ENCODE data around the gene MBNL2.

Gene MBNL2

DNA sequence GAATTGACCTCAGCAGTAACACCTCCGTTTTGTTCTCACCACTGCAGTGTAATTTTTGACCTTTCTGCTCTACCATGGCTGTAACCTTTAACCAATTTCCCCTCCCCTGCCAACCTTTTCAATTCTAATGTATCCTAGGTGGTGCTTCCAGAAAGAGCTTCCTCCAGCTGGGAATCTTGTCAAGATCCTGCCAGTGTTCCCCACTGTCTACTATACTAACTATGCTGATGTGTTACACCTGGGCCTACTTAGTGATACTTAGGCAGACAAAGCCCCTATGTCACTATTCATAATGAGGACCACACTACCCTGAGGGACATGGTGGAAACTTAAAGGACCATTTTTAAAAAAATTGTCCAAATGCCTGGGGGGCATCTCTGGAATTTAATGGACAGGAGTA is 41.0 kb downstream of the MBNL2 start:
- no peak overlapping the region for H2BK12ac ChIP-seq (ENCODE audit: low read length)

DNA sequence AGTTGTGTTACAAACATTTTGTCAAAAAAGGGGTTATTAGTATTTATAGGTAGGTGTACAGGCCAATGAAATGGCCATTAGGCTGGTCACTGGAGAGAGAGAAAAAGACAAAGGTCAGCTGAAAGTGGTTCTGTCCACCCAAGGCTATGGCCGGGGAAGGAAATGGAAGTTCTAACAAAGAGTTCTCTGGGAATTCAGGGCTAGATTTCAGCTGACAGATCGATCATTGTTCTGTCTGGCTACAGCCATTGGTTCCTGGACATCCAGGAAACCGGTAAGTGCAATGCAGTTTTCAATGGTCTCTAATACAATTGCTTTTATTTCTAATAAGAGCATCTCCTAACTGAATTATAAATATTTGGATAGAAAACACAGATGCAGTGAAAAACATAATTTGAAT is 42.5 kb downstream of the MBNL2 start:
- Histone ChIP-seq H3K9me3 (replicated peaks in 1 of 2; ENCODE audit: control insufficient read depth in 2 of 2, insufficient read depth in 1 of 2, low read depth in 1 of 2, low read length in 2 of 2) (no peaks in the 10 kb centered on the region), H2BK15ac (ENCODE audit: low read length) (no peak overlapping the region), H3K4ac (ENCODE audit: low read length) (no peak overlapping the region), H3K14ac (ENCODE audit: low read length) (no peak overlapping the region), H3K4me2 (ENCODE audit: insufficient read depth, low read length, poor library complexity, severe bottlenecking) (no peak overlapping the region), H3K18ac (ENCODE audit: low read length) (no peak overlapping the region), H2AFZ (ENCODE audit: low read length) (no peak overlapping the region), H4K91ac (ENCODE audit: low read depth, low read length, poor library complexity) (no peak overlapping the region), H3K4me3 (ENCODE audit: low read length in 2 of 2) (no peak overlapping the region), H2BK120ac (ENCODE audit: low read depth, low read length) (no peak overlapping the region), H2BK5ac (ENCODE audit: low read length) (no peak overlapping the region), H4K8ac (ENCODE audit: low read depth, low read length) (no peak overlapping the region), H3K23ac (ENCODE audit: low read depth, low read length, poor library complexity) (no peak overlapping the region), H3K4me1 (ENCODE audit: control insufficient read depth in 2 of 2, insufficient read depth in 1 of 2, low read depth in 1 of 2, low read length in 2 of 2) (peaks cover 11 to 14% of the 10 kb centered on the region in 2 donors), H3K79me1 (ENCODE audit: low read depth, low read length) (no peaks in the 10 kb centered on the region), H3K9ac (ENCODE audit: low read depth, low read length, poor library complexity) (no peak overlapping the region), H3K27ac (replicated peaks; ENCODE audit: low read length) (no peak overlapping the region), H2AK5ac (ENCODE audit: low read depth, low read length) (no peak overlapping the region), H2BK12ac (ENCODE audit: low read length) (no peak overlapping the region), H3K27me3 (ENCODE audit: control insufficient read depth in 3 of 3, insufficient read depth in 3 of 3, low read depth in 1 of 3, low read length in 3 of 3) (no peaks in the 10 kb centered on the region), H3K36me3 (replicated peaks in 1 of 2; ENCODE audit: control insufficient read depth in 2 of 2, insufficient read depth in 2 of 2, low read length in 2 of 2) (peaks cover 0 to 2% of the 10 kb centered on the region in 2 donors)
- no CpG with 5 or more reads among the region's 3 CpGs for WGBS, 2 donors (ENCODE audit: extremely low coverage in 2 of 2, insufficient read length in 2 of 2, insufficient replicate concordance in 1 of 2)
- DNase-seq (ENCODE audit: low spot score), result no peak

More for the DNA sequence above, 41.0 kb downstream of the MBNL2 start:
- Histone ChIP-seq H3K4me3 (ENCODE audit: low read length in 2 of 2) (no peak overlapping the region), H3K9me3 (replicated peaks in 1 of 2; ENCODE audit: control insufficient read depth in 2 of 2, insufficient read depth in 1 of 2, low read depth in 1 of 2, low read length in 2 of 2) (no peaks in the 10 kb centered on the region), H3K27ac (replicated peaks; ENCODE audit: low read length) (no peak overlapping the region), H3K14ac (ENCODE audit: low read length) (no peak overlapping the region), H3K9ac (ENCODE audit: low read depth, low read length, poor library complexity) (no peak overlapping the region), H3K18ac (ENCODE audit: low read length) (no peak overlapping the region), H3K23ac (ENCODE audit: low read depth, low read length, poor library complexity) (no peak overlapping the region), H2AFZ (ENCODE audit: low read length) (no peak overlapping the region), H4K8ac (ENCODE audit: low read depth, low read length) (no peak overlapping the region), H3K4ac (ENCODE audit: low read length) (no peak overlapping the region), H2BK15ac (ENCODE audit: low read length) (no peak overlapping the region), H2BK5ac (ENCODE audit: low read length) (no peak overlapping the region), H3K27me3 (ENCODE audit: control insufficient read depth in 3 of 3, insufficient read depth in 3 of 3, low read depth in 1 of 3, low read length in 3 of 3) (no peaks in the 10 kb centered on the region), H3K4me1 (ENCODE audit: control insufficient read depth in 2 of 2, insufficient read depth in 1 of 2, low read depth in 1 of 2, low read length in 2 of 2) (peaks cover 11 to 12% of the 10 kb centered on the region in 2 donors), H2AK5ac (ENCODE audit: low read depth, low read length) (no peak overlapping the region), H4K91ac (ENCODE audit: low read depth, low read length, poor library complexity) (no peak overlapping the region), H3K79me1 (ENCODE audit: low read depth, low read length) (no peaks in the 10 kb centered on the region), H2BK120ac (ENCODE audit: low read depth, low read length) (no peak overlapping the region), H3K4me2 (ENCODE audit: insufficient read depth, low read length, poor library complexity, severe bottlenecking) (no peak overlapping the region), H3K36me3 (replicated peaks in 1 of 2; ENCODE audit: control insufficient read depth in 2 of 2, insufficient read depth in 2 of 2, low read length in 2 of 2) (no peaks in the 10 kb centered on the region)
- WGBS, 2 donors (ENCODE audit: extremely low coverage in 2 of 2, insufficient read length in 2 of 2, insufficient replicate concordance in 1 of 2), result no CpG with 5 or more reads among the region's 1 CpG
- DNase-seq (ENCODE audit: low spot score), result no peak

DNA sequence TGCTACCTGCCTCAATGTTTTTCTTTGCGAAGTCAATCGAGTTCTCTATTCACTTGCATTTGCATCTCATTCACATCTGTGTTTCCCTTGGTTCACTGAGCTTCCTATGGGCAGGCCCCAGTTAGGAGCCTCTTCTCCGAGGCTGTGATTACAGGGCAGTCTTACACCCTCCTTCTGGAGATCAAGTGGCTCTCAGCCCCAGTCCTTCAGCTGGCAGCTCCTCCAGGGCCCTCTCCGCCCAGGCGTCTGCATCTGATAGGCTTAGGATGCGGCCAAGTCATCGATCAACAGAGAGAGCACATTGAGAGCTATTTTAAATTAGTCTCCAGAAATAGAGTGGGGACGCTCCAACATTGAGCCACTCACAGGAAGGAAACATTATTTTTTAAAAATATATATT is 44.2 kb downstream of the MBNL2 start:
- Histone ChIP-seq H3K4ac (ENCODE audit: low read length) (no peak overlapping the region), H2AK5ac (ENCODE audit: low read depth, low read length) (no peak overlapping the region), H2BK15ac (ENCODE audit: low read length) (no peak overlapping the region), H2BK120ac (ENCODE audit: low read depth, low read length) (no peak overlapping the region), H3K9me3 (replicated peaks in 1 of 2; ENCODE audit: control insufficient read depth in 2 of 2, insufficient read depth in 1 of 2, low read depth in 1 of 2, low read length in 2 of 2) (no peaks in the 10 kb centered on the region), H3K18ac (ENCODE audit: low read length) (peak overlapping the region; percentile 48), H3K27ac (replicated peaks; ENCODE audit: low read length) (no peak overlapping the region), H4K8ac (ENCODE audit: low read depth, low read length) (no peak overlapping the region), H3K9ac (ENCODE audit: low read depth, low read length, poor library complexity) (no peak overlapping the region), H3K27me3 (ENCODE audit: control insufficient read depth in 3 of 3, insufficient read depth in 3 of 3, low read depth in 1 of 3, low read length in 3 of 3) (no peaks in the 10 kb centered on the region), H3K4me2 (ENCODE audit: insufficient read depth, low read length, poor library complexity, severe bottlenecking) (no peak overlapping the region), H3K14ac (ENCODE audit: low read length) (no peak overlapping the region), H2BK12ac (ENCODE audit: low read length) (no peak overlapping the region), H2BK5ac (ENCODE audit: low read length) (no peak overlapping the region), H3K4me1 (ENCODE audit: control insufficient read depth in 2 of 2, insufficient read depth in 1 of 2, low read depth in 1 of 2, low read length in 2 of 2) (peaks cover 9 to 14% of the 10 kb centered on the region in 2 donors), H3K79me1 (ENCODE audit: low read depth, low read length) (no peaks in the 10 kb centered on the region), H3K23ac (ENCODE audit: low read depth, low read length, poor library complexity) (no peak overlapping the region), H3K4me3 (ENCODE audit: low read length in 2 of 2) (no peak overlapping the region), H4K91ac (ENCODE audit: low read depth, low read length, poor library complexity) (no peak overlapping the region), H3K36me3 (replicated peaks in 1 of 2; ENCODE audit: control insufficient read depth in 2 of 2, insufficient read depth in 2 of 2, low read length in 2 of 2) (peaks cover 0 to 2% of the 10 kb centered on the region in 2 donors), H2AFZ (ENCODE audit: low read length) (no peak overlapping the region)
- WGBS, 2 donors (ENCODE audit: extremely low coverage in 2 of 2, insufficient read length in 2 of 2, insufficient replicate concordance in 1 of 2), result no CpG with 5 or more reads among the region's 8 CpGs
- no peak for DNase-seq (ENCODE audit: low spot score)

DNA sequence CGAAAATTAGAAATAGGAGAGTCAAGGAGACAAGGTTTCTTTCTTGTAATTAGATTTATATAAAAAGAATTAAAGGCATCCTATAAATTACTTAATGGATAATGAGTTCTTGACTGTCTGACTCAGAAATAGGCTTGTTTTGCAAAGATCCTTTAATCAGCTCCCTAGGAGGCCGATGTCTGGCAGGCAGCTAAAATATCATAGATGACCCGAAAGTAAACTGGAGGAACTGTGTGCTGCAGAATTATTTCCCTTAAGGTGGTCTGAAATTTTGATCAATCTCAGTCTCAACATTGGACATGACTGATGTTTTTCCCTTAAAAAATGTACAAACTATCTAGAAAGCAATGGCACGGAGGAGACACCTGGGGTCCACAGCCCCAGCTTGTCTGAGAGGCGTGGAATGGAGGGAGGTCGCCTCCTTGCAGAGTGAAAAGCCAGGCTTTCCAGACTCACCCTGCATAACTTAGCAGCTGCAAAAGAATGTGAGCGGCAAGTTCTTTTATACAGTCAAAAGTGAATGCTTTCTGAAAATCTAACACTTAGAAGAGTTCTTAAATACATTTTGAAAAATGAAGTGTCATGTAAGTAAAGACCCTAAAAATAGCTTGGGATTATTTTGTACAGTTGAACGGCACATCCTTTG is 44.8 kb downstream of the MBNL2 start:
- Histone ChIP-seq H3K4me1 (ENCODE audit: control insufficient read depth in 2 of 2, insufficient read depth in 1 of 2, low read depth in 1 of 2, low read length in 2 of 2) (peaks cover 9 to 14% of the 10 kb centered on the region in 2 donors), H2AK5ac (ENCODE audit: low read depth, low read length) (no peak overlapping the region), H4K8ac (ENCODE audit: low read depth, low read length) (no peak overlapping the region), H3K18ac (ENCODE audit: low read length) (no peak overlapping the region), H3K9me3 (replicated peaks in 1 of 2; ENCODE audit: control insufficient read depth in 2 of 2, insufficient read depth in 1 of 2, low read depth in 1 of 2, low read length in 2 of 2) (no peaks in the 10 kb centered on the region), H3K27me3 (ENCODE audit: control insufficient read depth in 3 of 3, insufficient read depth in 3 of 3, low read depth in 1 of 3, low read length in 3 of 3) (no peaks in the 10 kb centered on the region), H2BK12ac (ENCODE audit: low read length) (no peak overlapping the region), H3K4me3 (ENCODE audit: low read length in 2 of 2) (no peak overlapping the region), H3K4ac (ENCODE audit: low read length) (no peak overlapping the region), H2BK15ac (ENCODE audit: low read length) (no peak overlapping the region), H3K4me2 (ENCODE audit: insufficient read depth, low read length, poor library complexity, severe bottlenecking) (no peak overlapping the region), H3K9ac (ENCODE audit: low read depth, low read length, poor library complexity) (no peak overlapping the region), H3K36me3 (replicated peaks in 1 of 2; ENCODE audit: control insufficient read depth in 2 of 2, insufficient read depth in 2 of 2, low read length in 2 of 2) (peaks cover 0 to 2% of the 10 kb centered on the region in 2 donors), H3K27ac (replicated peaks; ENCODE audit: low read length) (no peak overlapping the region), H3K23ac (ENCODE audit: low read depth, low read length, poor library complexity) (no peak overlapping the region), H2BK120ac (ENCODE audit: low read depth, low read length) (no peak overlapping the region), H3K79me1 (ENCODE audit: low read depth, low read length) (no peaks in the 10 kb centered on the region), H4K91ac (ENCODE audit: low read depth, low read length, poor library complexity) (no peak overlapping the region), H3K14ac (ENCODE audit: low read length) (no peak overlapping the region), H2BK5ac (ENCODE audit: low read length) (no peak overlapping the region), H2AFZ (ENCODE audit: low read length) (no peak overlapping the region)
- DNase-seq (ENCODE audit: low spot score), result peak; percentile 23
- no CpG with 5 or more reads among the region's 8 CpGs for WGBS, 2 donors (ENCODE audit: extremely low coverage in 2 of 2, insufficient read length in 2 of 2, insufficient replicate concordance in 1 of 2)

All from neuronal stem cell (in vitro differentiated cells).